ENCODE measurements around the gene FAM184B.
A peak's percentile ranks its signal among the peaks of the same experiment; 100 is the strongest.

FAM184B gene

DNA sequence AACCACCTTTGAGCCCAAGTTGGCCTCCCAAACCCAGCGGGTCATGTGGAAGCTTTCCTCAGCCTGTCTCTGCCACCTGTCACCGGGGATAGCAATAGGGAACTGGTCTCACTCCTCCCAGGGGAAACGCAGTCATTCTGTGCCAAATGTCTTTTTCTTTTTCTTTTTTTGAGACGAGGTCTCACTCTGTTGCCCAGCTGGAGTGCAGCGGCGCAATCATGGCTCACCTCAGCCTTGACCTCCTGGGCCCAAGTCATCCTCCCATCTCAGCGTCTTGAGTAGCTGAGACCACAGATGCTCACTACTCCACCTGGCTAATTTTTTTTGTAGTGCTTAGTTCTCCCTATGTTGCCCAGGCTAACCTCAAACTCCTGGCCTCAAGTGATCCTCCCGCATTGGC is 126.7 kb downstream of the FAM184B start:
- TF ChIP-seq, protein P1, sequence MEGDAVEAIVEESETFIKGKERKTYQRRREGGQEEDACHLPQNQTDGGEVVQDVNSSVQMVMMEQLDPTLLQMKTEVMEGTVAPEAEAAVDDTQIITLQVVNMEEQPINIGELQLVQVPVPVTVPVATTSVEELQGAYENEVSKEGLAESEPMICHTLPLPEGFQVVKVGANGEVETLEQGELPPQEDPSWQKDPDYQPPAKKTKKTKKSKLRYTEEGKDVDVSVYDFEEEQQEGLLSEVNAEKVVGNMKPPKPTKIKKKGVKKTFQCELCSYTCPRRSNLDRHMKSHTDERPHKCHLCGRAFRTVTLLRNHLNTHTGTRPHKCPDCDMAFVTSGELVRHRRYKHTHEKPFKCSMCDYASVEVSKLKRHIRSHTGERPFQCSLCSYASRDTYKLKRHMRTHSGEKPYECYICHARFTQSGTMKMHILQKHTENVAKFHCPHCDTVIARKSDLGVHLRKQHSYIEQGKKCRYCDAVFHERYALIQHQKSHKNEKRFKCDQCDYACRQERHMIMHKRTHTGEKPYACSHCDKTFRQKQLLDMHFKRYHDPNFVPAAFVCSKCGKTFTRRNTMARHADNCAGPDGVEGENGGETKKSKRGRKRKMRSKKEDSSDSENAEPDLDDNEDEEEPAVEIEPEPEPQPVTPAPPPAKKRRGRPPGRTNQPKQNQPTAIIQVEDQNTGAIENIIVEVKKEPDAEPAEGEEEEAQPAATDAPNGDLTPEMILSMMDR (IDR thresholded peaks at IDR 0.05; ENCODE audit: low read depth, low read length, missing control alignments): no peak
- DNase-seq (ENCODE audit: extremely low read depth, low read depth): no peak
- no peak overlapping the region for H3K4me3 ChIP-seq (replicated peaks; ENCODE audit: low read depth, low read length)

DNA sequence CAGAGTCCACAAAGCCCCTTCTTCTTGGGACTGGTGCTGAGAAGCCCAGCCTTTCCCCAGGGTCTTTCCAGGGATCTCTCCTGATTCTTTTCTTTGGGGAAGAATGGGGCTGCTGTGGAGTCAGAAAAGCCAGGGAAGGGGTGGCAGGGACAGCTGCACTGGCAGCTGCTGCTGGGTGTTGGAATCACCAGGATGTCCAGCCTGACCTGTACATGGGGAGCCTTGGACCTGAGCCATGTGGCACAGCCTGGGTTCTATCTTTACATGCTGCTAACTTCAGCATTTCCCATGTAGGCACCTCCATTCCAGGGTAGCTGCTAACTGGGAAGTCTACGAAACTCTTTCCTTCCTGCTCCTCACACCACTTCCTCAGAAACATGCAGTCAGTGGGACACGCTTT is 131.0 kb downstream of the FAM184B start:
- H3K4me3 ChIP-seq (replicated peaks; ENCODE audit: low read depth, low read length): no peak overlapping the region
- no peak for DNase-seq (ENCODE audit: extremely low read depth, low read depth)
- TF ChIP-seq, protein P1 (IDR thresholded peaks at IDR 0.05; ENCODE audit: low read depth, low read length, missing control alignments): no peak

DNA sequence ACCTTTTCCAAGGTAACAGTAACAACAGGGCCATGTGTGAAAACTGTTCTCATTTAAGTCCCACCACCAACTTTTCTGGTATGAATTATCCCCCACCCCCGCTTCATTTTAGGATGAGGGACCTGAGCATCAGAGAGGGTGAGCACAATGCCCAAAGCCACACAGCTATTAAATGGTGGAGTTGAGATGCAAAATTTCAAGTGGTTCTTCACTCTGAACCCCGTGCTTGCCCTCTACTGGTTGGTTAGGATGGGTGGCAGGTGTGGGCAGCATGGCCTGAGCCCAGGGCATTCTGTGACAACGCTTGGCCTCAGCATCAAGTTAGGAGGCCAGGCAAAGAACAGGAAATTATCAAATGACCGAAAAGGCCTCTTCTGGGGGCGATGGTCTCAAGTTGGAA is 133.5 kb downstream of the FAM184B start:
- no peak for DNase-seq (ENCODE audit: extremely low read depth, low read depth)
- TF ChIP-seq, protein P1 (IDR thresholded peaks at IDR 0.05; ENCODE audit: low read depth, low read length, missing control alignments): peak; percentile 12
- H3K4me3 ChIP-seq (replicated peaks; ENCODE audit: low read depth, low read length): no peak overlapping the region

DNA sequence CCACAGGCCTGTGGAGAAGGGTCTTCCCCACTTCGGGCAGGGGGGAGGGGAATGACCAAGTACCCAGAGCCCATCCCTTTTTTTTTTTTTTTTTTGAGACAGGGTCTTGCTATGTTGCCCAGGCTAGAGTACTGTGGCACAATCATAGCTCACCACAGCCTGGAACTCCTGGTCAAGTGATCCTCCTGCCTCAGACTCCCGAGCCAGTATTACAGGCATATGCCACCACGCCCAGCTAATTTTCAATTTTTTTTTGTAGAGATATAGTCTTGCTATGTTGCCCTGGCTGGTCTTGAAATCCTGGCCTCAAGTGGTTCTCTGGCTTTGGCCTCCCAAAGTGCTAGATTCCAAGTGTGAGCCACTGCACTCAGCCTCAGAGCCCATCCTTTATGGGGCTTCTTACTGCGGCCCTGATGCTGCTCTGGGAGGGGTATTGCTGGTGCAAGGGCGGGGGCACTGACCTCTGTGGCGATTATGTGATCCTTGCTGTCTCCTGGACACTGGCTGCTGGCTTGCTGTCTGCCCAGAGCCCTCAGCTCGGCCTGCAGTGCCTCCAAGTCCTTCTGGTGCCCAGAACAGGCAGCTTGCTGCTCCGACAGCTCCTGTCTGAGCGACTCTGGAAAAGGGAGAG is 134.1 kb downstream of the FAM184B start:
- no peak overlapping the region for H3K4me3 ChIP-seq (replicated peaks; ENCODE audit: low read depth, low read length)
- TF ChIP-seq, protein P1 (IDR thresholded peaks at IDR 0.05; ENCODE audit: low read depth, low read length, missing control alignments): no peak
- DNase-seq (ENCODE audit: extremely low read depth, low read depth): no peak

DNA sequence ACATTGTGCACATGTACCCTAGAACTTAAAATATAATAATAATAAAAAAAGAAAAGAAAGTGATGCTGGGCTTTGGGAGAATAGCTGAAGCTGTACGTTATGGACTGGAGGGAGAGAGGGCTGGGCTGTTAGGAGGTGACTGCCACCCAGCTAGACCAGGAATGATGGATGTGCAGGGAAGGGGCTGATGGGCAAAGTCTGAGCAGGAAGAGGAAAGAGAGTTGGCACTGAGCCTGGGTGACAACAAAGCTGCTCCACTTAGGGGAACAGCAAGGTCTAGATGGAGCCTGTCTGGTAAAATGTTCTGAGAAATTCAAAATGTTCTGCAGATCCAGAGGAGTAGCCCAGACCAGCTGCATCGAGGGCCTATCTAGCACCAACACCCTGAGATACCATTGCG is 134.7 kb downstream of the FAM184B start:
- no peak overlapping the region for H3K4me3 ChIP-seq (replicated peaks; ENCODE audit: low read depth, low read length)
- TF ChIP-seq, protein P1 (IDR thresholded peaks at IDR 0.05; ENCODE audit: low read depth, low read length, missing control alignments): no peak
- no peak for DNase-seq (ENCODE audit: extremely low read depth, low read depth)

DNA sequence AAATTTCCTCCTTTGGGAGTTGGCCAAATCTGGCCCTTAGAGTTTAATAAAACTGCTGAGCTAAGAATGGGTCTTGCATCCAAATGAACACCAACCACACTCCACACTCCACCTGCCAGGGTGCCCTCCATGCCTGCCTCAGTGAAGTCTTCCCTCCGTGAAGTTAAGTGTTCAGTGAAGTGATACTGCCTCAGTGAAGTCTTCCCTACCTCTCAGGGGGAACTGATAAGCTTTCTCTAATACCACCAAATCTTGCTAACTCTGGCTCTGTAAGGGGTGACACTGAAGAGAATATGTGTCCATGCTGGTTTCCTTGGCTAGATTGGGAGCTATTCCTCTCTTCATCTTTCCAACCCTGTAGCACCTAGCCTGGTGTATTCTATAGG is 139.0 kb downstream of the FAM184B start:
- TF ChIP-seq, protein P1 (IDR thresholded peaks at IDR 0.05; ENCODE audit: low read depth, low read length, missing control alignments): no peak
- DNase-seq (ENCODE audit: extremely low read depth, low read depth): no peak
- no peak overlapping the region for H3K4me3 ChIP-seq (replicated peaks; ENCODE audit: low read depth, low read length)

DNA sequence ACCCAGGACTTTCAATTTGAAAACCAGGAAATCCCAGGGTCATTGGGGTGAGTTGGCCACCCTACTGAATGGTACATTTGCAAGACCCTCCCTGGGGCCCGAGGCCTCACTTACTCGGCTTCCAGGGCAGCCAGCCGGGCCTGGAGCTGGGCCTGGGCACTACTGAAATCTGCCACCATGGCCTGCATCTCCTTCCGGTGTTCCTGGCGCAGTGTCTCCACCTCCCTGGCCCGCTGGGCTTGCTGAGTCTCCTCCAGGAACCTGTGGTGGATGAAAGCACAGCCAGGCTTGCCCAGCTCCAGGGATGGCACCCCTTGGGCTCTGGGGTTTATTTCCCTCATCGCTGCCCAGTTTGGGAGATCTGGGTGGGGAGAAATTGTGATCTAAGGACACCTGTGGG is 142.3 kb downstream of the FAM184B start:
- no peak overlapping the region for H3K4me3 ChIP-seq (replicated peaks; ENCODE audit: low read depth, low read length)
- DNase-seq (ENCODE audit: extremely low read depth, low read depth): no peak
- TF ChIP-seq, protein P1 (IDR thresholded peaks at IDR 0.05; ENCODE audit: low read depth, low read length, missing control alignments): no peak

Data from HFF-Myc (cell line).